Liver (tissue), 9 donors: ENCODE measurements around the gene TAGLN2. TPM values are rescaled to one million over a fixed set of nuclear protein-coding genes. Genes with fewer than 3 reads are reported as not detected.

Source experiments
- DNase-seq: peaks from one replicate; pipeline ENCODE4 v3.0.0-alpha.2; 2017; ENCODE audit warnings: low spot score
- H3K27ac ChIP-seq, 2 donors: one replicate each; pipeline ENCODE4 v1.7.0; 2013; ENCODE audit warnings: inconsistent platforms in 2 of 2, low read length in 2 of 2, control low read depth in 1 of 2, low read depth in 1 of 2, mild to moderate bottlenecking in 1 of 2
- H3K27me3 ChIP-seq, 4 donors: one replicate each; pipeline versions ENCODE4 v1.6.1 to v1.7.0; 2013; ENCODE audit warnings: low read length in 3 of 4, inconsistent platforms in 1 of 4, mild to moderate bottlenecking in 1 of 4, moderate library complexity in 1 of 4; ENCODE audit not compliant: control insufficient read depth in 4 of 4, insufficient read depth in 4 of 4
- H3K36me3 ChIP-seq, 4 donors: one replicate each; pipeline versions ENCODE4 v1.6.1 to v1.7.0; 2013; ENCODE audit warnings: low read length in 3 of 4, mild to moderate bottlenecking in 3 of 4, low read depth in 1 of 4, moderate library complexity in 1 of 4; ENCODE audit not compliant: control insufficient read depth in 4 of 4, insufficient read depth in 3 of 4
- H3K4me1 ChIP-seq, 4 donors: one replicate each; pipeline versions ENCODE4 v1.6.1 to v1.7.0; 2013; ENCODE audit warnings: low read length in 3 of 4, mild to moderate bottlenecking in 3 of 4, moderate library complexity in 1 of 4; ENCODE audit not compliant: control insufficient read depth in 4 of 4, insufficient read depth in 4 of 4
- H3K4me3 ChIP-seq, 3 donors: one replicate each; pipeline versions ENCODE4 v1.6.1 to v1.7.0; 2013; ENCODE audit warnings: low read length in 3 of 3, control low read depth in 1 of 3, low read depth in 1 of 3, mild to moderate bottlenecking in 1 of 3
- H3K9ac ChIP-seq, 2 donors: one replicate each; pipeline ENCODE4 v1.7.0; 2013; ENCODE audit warnings: low read length in 2 of 2, mild to moderate bottlenecking in 2 of 2, moderate library complexity in 2 of 2, control low read depth in 1 of 2, low read depth in 1 of 2
- H3K9me3 ChIP-seq, 4 donors: one replicate each; pipeline versions ENCODE4 v1.6.1 to v1.7.0; 2013; ENCODE audit warnings: low read length in 3 of 4; ENCODE audit not compliant: control insufficient read depth in 4 of 4
- EGR1 ChIP-seq, 2 donors: IDR thresholded peaks; 2 replicates each; pipeline ENCODE4 v1.6.1; 2016 to 2018; ENCODE audit warnings: antibody characterized with exemption in 2 of 2, low read depth in 2 of 2
- FOXA1 ChIP-seq: IDR thresholded peaks from 2 replicates; pipeline ENCODE4 v1.6.1; 2016; ENCODE audit warnings: antibody characterized with exemption
- FOXA2 ChIP-seq: IDR thresholded peaks from 2 replicates; pipeline ENCODE4 v1.6.1; 2016; ENCODE audit warnings: antibody characterized with exemption
- GABPA ChIP-seq, 2 donors: IDR thresholded peaks in 1 of 2; conservative IDR thresholded peaks in 1 of 2; 2 replicates each; pipeline ENCODE4 v1.6.1; 2016; ENCODE audit warnings: antibody characterized with exemption in 2 of 2, mild to moderate bottlenecking in 1 of 2, moderate library complexity in 1 of 2
- HNF4A ChIP-seq, 2 donors: conservative IDR thresholded peaks; 2 replicates each; pipeline ENCODE4 v1.6.1; 2016; ENCODE audit warnings: antibody characterized with exemption in 2 of 2, mild to moderate bottlenecking in 2 of 2
- HNF4G ChIP-seq: IDR thresholded peaks from 2 replicates; pipeline ENCODE4 v1.6.1; 2016; ENCODE audit warnings: antibody characterized with exemption
- JUND ChIP-seq, 2 donors: IDR thresholded peaks; 2 replicates each; pipeline ENCODE4 v1.6.1; 2016; ENCODE audit warnings: antibody characterized with exemption in 2 of 2
- NR2F2 ChIP-seq: IDR thresholded peaks from 2 replicates; pipeline ENCODE4 v1.6.1; 2016; ENCODE audit warnings: antibody characterized with exemption
- RAD21 ChIP-seq, 2 donors: IDR thresholded peaks; 2 replicates each; pipeline ENCODE4 v1.6.1; 2016; ENCODE audit warnings: antibody characterized with exemption in 2 of 2, mild to moderate bottlenecking in 2 of 2
- RXRA ChIP-seq, 2 donors: IDR thresholded peaks; 2 replicates each; pipeline ENCODE4 v1.6.1; 2017 to 2018; ENCODE audit warnings: antibody characterized with exemption in 2 of 2, mild to moderate bottlenecking in 1 of 2
- SP1 ChIP-seq: IDR thresholded peaks from 2 replicates; pipeline ENCODE4 v1.6.1; 2018; ENCODE audit warnings: antibody characterized with exemption, mild to moderate bottlenecking
- TAF1 ChIP-seq: conservative IDR thresholded peaks from 2 replicates; pipeline ENCODE4 v1.6.1; 2016; ENCODE audit warnings: antibody characterized with exemption, mild to moderate bottlenecking
- YY1 ChIP-seq: IDR thresholded peaks from 2 replicates; pipeline ENCODE4 v1.6.1; 2016; ENCODE audit warnings: antibody characterized with exemption, mild to moderate bottlenecking
- WGBS: extraction: QIAGEN DNeasy Blood & Tissue Kit; methylation state at CpG from one replicate; pipeline ENCODE4 v1.1.7; 2013; 5-methylcytosine and 5-hydroxymethylcytosine counted together
- polyA plus RNA-seq, 2 donors: library from polyadenylated mRNA; stranded (reverse) in 1 of 2; unstranded in 1 of 2; fragments of 200-250 nt in 1 of 2; fragments of >200 nt in 1 of 2; fragmentation: Nextera tagmentation in 1 of 2; extraction: Ambion mirVana in 1 of 2; gene quantifications; one replicate each; pipeline versions ENCODE4 v1.2.1 to v1.2.3, GENCODE V29; 2013 to 2015
- total RNA-seq, 2 donors: library from RNA; depleted of rRNA; stranded (reverse); fragments of >200 nt; gene quantifications; one replicate each; pipeline ENCODE4 v1.2.3, GENCODE V29; 2014
- TF ChIP-seq, protein P1 (sequence below): IDR thresholded peaks from 2 replicates; pipeline ENCODE4 v1.6.1; 2016; ENCODE audit warnings: antibody characterized with exemption
- TF ChIP-seq, protein P2 (sequence below): IDR thresholded peaks from 2 replicates; pipeline ENCODE4 v1.6.1; 2016; ENCODE audit warnings: antibody characterized with exemption, mild to moderate bottlenecking
- TF ChIP-seq, protein P3 (sequence below): fragments of 150-350 bp; IDR thresholded peaks from 2 replicates; pipeline ENCODE4 v1.5.1; 2017; ENCODE audit warnings: improper control_type of control experiment, low read depth, low read length; ENCODE audit not compliant: missing input control
- TF ChIP-seq, protein P4 (sequence below): IDR thresholded peaks from 2 replicates; pipeline ENCODE4 v1.6.1; 2016; ENCODE audit warnings: antibody characterized with exemption
- donor health status: healthy.
- donor health status: healthy.
- donor health status: healthy.
- donor health status: healthy.
- donor health status: healthy.

The TAGLN2 gene
- total and polyA plus RNA-seq, 4 donors: 46.4 to 113 (median 79.8) TPM

DNA sequence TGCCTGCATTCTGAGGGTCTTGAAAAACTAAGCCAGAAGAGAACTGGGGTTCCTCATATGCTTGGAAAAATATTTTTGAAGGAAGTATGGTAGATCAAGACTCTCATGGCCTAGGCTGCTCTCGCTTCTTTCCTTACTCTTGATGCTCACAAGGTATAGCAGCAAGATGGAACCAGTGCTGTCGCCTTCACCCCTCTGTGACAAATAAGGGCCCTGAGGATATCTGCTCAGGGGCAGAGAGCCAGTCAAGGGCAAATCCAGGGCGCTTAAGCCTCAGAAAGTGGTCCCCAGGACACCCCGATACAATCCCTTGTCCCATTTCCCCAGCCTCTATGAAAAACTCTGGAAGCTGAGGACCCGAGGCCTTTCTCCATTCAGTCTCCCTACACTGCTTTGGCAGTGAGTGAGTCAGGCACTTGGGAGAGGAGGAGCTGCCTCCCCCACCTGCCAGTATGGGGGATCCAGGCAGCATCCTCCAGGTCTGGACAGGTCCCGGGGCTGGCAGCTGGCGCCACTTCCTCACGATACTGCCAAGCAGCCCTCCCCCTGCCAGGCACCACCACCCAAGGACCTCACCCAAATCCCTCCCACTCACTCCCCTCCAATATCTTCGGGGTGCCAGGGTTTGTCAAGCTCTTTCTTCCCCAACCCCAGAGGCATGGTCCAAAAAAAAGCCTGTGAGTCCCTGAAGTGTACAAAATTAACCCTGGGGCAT lies 18.8 kb upstream of the TAGLN2 start:
- peak overlapping the region; percentile 25 to 81 (median 70) for H3K4me3 ChIP-seq
- H3K9ac ChIP-seq: peak overlapping the region in 1 of 2 donors; percentile 25
- WGBS: 68% methylated on average over 9 of the region's 9 CpGs
- no peaks in the 10 kb centered on the region for H3K9me3 ChIP-seq
- H3K36me3 ChIP-seq: no peaks in the 10 kb centered on the region
- DNase-seq: no peak
- TF ChIP-seq EGR1 (IDR thresholded peaks at IDR 0.05; ENCODE audit: low read depth in 2 of 2) (no peak), HNF4A (conservative IDR thresholded peaks at IDR 0.05) (no peak), FOXA2 (no peak), YY1 (no peak), HNF4G (no peak), TAF1 (no peak), NR2F2 (no peak), GABPA (IDR thresholded peaks at IDR 0.05 in 1 of 2, conservative IDR thresholded peaks at IDR 0.05 in 1 of 2) (no peak), RAD21 (IDR thresholded peaks at IDR 0.05) (no peak), JUND (IDR thresholded peaks at IDR 0.05) (no peak), SP1 (no peak), FOXA1 (no peak), RXRA (IDR thresholded peaks at IDR 0.05) (no peak)
- TF ChIP-seq, protein P1, sequence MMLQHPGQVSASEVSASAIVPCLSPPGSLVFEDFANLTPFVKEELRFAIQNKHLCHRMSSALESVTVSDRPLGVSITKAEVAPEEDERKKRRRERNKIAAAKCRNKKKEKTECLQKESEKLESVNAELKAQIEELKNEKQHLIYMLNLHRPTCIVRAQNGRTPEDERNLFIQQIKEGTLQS: no peak
- TF ChIP-seq, protein P2, sequence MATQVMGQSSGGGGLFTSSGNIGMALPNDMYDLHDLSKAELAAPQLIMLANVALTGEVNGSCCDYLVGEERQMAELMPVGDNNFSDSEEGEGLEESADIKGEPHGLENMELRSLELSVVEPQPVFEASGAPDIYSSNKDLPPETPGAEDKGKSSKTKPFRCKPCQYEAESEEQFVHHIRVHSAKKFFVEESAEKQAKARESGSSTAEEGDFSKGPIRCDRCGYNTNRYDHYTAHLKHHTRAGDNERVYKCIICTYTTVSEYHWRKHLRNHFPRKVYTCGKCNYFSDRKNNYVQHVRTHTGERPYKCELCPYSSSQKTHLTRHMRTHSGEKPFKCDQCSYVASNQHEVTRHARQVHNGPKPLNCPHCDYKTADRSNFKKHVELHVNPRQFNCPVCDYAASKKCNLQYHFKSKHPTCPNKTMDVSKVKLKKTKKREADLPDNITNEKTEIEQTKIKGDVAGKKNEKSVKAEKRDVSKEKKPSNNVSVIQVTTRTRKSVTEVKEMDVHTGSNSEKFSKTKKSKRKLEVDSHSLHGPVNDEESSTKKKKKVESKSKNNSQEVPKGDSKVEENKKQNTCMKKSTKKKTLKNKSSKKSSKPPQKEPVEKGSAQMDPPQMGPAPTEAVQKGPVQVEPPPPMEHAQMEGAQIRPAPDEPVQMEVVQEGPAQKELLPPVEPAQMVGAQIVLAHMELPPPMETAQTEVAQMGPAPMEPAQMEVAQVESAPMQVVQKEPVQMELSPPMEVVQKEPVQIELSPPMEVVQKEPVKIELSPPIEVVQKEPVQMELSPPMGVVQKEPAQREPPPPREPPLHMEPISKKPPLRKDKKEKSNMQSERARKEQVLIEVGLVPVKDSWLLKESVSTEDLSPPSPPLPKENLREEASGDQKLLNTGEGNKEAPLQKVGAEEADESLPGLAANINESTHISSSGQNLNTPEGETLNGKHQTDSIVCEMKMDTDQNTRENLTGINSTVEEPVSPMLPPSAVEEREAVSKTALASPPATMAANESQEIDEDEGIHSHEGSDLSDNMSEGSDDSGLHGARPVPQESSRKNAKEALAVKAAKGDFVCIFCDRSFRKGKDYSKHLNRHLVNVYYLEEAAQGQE: no peak
- TF ChIP-seq, protein P3, sequence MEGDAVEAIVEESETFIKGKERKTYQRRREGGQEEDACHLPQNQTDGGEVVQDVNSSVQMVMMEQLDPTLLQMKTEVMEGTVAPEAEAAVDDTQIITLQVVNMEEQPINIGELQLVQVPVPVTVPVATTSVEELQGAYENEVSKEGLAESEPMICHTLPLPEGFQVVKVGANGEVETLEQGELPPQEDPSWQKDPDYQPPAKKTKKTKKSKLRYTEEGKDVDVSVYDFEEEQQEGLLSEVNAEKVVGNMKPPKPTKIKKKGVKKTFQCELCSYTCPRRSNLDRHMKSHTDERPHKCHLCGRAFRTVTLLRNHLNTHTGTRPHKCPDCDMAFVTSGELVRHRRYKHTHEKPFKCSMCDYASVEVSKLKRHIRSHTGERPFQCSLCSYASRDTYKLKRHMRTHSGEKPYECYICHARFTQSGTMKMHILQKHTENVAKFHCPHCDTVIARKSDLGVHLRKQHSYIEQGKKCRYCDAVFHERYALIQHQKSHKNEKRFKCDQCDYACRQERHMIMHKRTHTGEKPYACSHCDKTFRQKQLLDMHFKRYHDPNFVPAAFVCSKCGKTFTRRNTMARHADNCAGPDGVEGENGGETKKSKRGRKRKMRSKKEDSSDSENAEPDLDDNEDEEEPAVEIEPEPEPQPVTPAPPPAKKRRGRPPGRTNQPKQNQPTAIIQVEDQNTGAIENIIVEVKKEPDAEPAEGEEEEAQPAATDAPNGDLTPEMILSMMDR: no peak
- TF ChIP-seq, protein P4, sequence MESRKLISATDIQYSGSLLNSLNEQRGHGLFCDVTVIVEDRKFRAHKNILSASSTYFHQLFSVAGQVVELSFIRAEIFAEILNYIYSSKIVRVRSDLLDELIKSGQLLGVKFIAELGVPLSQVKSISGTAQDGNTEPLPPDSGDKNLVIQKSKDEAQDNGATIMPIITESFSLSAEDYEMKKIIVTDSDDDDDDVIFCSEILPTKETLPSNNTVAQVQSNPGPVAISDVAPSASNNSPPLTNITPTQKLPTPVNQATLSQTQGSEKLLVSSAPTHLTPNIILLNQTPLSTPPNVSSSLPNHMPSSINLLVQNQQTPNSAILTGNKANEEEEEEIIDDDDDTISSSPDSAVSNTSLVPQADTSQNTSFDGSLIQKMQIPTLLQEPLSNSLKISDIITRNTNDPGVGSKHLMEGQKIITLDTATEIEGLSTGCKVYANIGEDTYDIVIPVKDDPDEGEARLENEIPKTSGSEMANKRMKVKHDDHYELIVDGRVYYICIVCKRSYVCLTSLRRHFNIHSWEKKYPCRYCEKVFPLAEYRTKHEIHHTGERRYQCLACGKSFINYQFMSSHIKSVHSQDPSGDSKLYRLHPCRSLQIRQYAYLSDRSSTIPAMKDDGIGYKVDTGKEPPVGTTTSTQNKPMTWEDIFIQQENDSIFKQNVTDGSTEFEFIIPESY: no peak
- peaks cover 8 to 37% (median 21%) of the 10 kb centered on the region in 4 donors for H3K4me1 ChIP-seq
- H3K27me3 ChIP-seq: no peaks in the 10 kb centered on the region
- H3K27ac ChIP-seq: peak overlapping the region; percentile 73 to 78
